ENCODE data around the gene CDC34.

CDC34 gene

GRCh38 chr19:547836-548720, 16.5 kb downstream of the CDC34 start:
- no peak overlapping the region for H3K4me3 ChIP-seq (ENCODE audit: low read depth, low read length)
- DNase-seq (ENCODE audit: low read depth): no peak
- TF ChIP-seq CTCF (conservative IDR thresholded peaks at IDR 0.05; ENCODE audit: low read depth, low read length): no peak

GRCh38 chr19:548886-549830, 17.6 kb downstream of the CDC34 start:
- DNase-seq (ENCODE audit: low read depth): no peak
- no peak for TF ChIP-seq CTCF (conservative IDR thresholded peaks at IDR 0.05; ENCODE audit: low read depth, low read length)
- no peak overlapping the region for H3K4me3 ChIP-seq (ENCODE audit: low read depth, low read length)

- no peak for DNase-seq (ENCODE audit: low read depth)
Measured at GRCh38 chr19:554817-555216, 23.3 kb downstream of the CDC34 start.

GRCh38 chr19:555474-555808, 23.9 kb downstream of the CDC34 start:
- no peak overlapping the region for H3K4me3 ChIP-seq (ENCODE audit: low read depth, low read length)
- no peak for TF ChIP-seq CTCF (conservative IDR thresholded peaks at IDR 0.05; ENCODE audit: low read depth, low read length)
- no peak for DNase-seq (ENCODE audit: low read depth)

More at GRCh38 chr19:554817-555216, 23.3 kb downstream of the CDC34 start:
- H3K4me3 ChIP-seq (ENCODE audit: low read depth, low read length): no peak overlapping the region
- no peak for TF ChIP-seq CTCF (conservative IDR thresholded peaks at IDR 0.05; ENCODE audit: low read depth, low read length)

GRCh38 chr19:556611-557382, 25.2 kb downstream of the CDC34 start:
- no peak overlapping the region for H3K4me3 ChIP-seq (ENCODE audit: low read depth, low read length)
- no peak for TF ChIP-seq CTCF (conservative IDR thresholded peaks at IDR 0.05; ENCODE audit: low read depth, low read length)
- no peak for DNase-seq (ENCODE audit: low read depth)

- no peak overlapping the region for H3K4me3 ChIP-seq (ENCODE audit: low read depth, low read length)
- no peak for TF ChIP-seq CTCF (conservative IDR thresholded peaks at IDR 0.05; ENCODE audit: low read depth, low read length)
- DNase-seq (ENCODE audit: low read depth): peak; percentile 60
Measured at GRCh38 chr19:558770-559439, 27.3 kb downstream of the CDC34 start.
